Colonic mucosa (tissue), 4 donors: Measurements from ENCODE around the gene FAM168B. TPM values are rescaled to one million over a fixed set of nuclear protein-coding genes. Genes with fewer than 3 reads are reported as not detected.

Source experiments
- DNase-seq: peaks from one replicate; pipeline ENCODE4 v3.0.0-alpha.2; 2020
- H3K27ac ChIP-seq: fragments of 200-600 bp; one replicate; pipeline ENCODE4 v1.8.0; 2021
- H3K27me3 ChIP-seq: fragments of 200-600 bp; one replicate; pipeline ENCODE4 v1.8.0; 2021
- H3K36me3 ChIP-seq: fragments of 200-600 bp; one replicate; pipeline ENCODE4 v1.8.0; 2021
- H3K4me1 ChIP-seq: fragments of 200-600 bp; one replicate; pipeline ENCODE4 v1.8.0; 2021; ENCODE audit warnings: mild to moderate bottlenecking
- H3K4me3 ChIP-seq: fragments of 200-600 bp; one replicate; pipeline ENCODE4 v1.8.0; 2021
- H3K9ac ChIP-seq, 2 donors: one replicate each; pipeline ENCODE4 v1.7.0; 2013; ENCODE audit warnings: control low read depth in 2 of 2, low read depth in 2 of 2, low read length in 2 of 2
- H3K9me3 ChIP-seq: fragments of 200-600 bp; one replicate; pipeline ENCODE4 v1.8.0; 2021
- intact Hi-C: fragments of 100-400 bp; cut with DNase I; formaldehyde crosslinking; loops from one replicate; pipeline ENCODE4 v1.14.1; 2022
- total RNA-seq, 2 donors: library from RNA; stranded (reverse); fragmentation: NEBNext Ultra II Directional in 1 of 2; extraction: Animal tissue kit (Norgen Biotek cat#: 25700) in 1 of 2; gene quantifications; one replicate each; pipeline ENCODE4 v1.2.1, GENCODE V29; 2021
- TF ChIP-seq, protein P1 (sequence below): fragments of 200-600 bp; IDR thresholded peaks from one replicate; pipeline ENCODE4 v1.8.0; 2022; ENCODE audit warnings: antibody characterized with exemption, mild to moderate bottlenecking
- donor health status: healthy.
- donor health status: DM: no; HTN: no; CAD: no.
- donor health status: DM: no; HTN: no; CAD: no.

FAM168B gene
- total RNA-seq, 2 donors from 2014 or later = 82.6 to 93.5 TPM

DNA sequence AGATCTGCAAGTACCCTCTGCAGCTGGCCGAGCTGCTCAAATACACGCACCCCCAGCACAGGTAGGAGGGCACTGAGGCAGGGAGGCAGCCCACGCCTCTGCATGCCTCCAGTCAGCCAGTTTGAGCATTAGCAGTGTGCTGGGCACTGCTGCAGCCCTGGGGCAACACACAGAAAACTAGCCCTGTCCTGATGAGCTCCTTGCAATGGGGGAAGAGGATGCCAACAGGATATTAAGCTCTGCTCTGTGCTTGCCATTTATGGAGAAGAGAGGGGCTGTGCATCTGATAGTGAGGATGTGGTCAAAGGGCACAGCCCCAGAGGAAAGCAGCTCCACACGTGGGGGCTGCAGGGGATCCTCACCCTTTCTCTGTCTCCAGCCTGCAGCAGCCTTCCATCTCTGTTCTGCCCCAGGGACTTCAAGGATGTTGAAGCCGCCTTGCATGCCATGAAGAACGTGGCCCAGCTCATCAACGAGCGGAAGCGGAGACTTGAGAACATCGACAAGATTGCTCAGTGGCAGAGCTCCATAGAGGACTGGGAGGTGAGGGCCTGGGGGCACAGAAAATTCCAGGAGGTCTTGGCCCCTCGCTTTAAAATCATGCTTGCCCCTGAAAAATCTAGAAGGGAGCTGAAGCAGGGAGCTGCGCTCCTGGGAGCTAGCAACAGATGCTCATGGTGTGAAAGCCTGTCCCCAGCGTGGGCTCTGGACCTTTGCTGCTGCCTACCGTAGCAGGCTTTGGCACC is 51.7 kb downstream of the FAM168B start:
- Histone ChIP-seq H3K27ac (no peak overlapping the region), H3K4me1 (no peaks in the 10 kb centered on the region), H3K9ac (no peak overlapping the region), H3K4me3 (no peak overlapping the region), H3K9me3 (no peaks in the 10 kb centered on the region), H3K36me3 (no peaks in the 10 kb centered on the region), H3K27me3 (no peaks in the 10 kb centered on the region)
- TF ChIP-seq, protein P1, sequence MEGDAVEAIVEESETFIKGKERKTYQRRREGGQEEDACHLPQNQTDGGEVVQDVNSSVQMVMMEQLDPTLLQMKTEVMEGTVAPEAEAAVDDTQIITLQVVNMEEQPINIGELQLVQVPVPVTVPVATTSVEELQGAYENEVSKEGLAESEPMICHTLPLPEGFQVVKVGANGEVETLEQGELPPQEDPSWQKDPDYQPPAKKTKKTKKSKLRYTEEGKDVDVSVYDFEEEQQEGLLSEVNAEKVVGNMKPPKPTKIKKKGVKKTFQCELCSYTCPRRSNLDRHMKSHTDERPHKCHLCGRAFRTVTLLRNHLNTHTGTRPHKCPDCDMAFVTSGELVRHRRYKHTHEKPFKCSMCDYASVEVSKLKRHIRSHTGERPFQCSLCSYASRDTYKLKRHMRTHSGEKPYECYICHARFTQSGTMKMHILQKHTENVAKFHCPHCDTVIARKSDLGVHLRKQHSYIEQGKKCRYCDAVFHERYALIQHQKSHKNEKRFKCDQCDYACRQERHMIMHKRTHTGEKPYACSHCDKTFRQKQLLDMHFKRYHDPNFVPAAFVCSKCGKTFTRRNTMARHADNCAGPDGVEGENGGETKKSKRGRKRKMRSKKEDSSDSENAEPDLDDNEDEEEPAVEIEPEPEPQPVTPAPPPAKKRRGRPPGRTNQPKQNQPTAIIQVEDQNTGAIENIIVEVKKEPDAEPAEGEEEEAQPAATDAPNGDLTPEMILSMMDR = no peak
- intact Hi-C loops = no loop called here
- no peak for DNase-seq

DNA sequence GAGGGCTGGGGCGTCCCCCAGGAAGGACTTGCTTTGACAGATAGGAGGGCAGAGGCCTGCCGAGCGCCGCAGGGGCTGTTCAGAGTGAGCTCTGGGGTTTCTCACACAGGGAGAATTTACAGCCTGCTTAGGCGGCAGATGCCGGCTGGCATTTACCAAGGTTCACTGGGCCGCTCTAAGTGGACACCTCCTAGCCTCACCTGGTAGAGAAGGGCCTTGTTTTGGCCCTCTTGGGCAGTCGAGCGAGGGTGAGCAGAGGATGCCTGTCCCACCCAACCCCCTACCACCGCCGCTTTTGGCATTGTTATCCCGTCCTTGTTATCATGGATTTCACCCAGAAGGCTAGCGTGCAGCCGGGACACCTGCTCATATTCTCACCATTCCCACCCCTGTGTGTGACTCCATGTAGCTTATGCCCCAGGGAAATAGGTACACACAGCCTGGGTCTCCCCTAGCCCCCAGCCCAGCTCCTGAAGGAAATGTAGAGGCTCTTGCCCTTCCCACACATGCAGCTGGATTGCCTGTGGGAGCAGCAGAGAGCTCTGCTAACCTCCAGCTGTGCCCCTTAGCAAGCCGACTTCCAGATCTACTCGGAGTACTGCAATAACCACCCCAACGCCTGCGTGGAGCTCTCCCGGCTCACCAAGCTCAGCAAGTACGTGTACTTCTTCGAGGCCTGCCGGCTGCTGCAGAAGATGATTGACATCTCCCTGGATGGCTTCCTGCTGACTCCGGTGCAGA is 52.4 kb downstream of the FAM168B start:
- Histone ChIP-seq H3K27ac (no peak overlapping the region), H3K4me3 (no peak overlapping the region)
- no peak for DNase-seq

DNA sequence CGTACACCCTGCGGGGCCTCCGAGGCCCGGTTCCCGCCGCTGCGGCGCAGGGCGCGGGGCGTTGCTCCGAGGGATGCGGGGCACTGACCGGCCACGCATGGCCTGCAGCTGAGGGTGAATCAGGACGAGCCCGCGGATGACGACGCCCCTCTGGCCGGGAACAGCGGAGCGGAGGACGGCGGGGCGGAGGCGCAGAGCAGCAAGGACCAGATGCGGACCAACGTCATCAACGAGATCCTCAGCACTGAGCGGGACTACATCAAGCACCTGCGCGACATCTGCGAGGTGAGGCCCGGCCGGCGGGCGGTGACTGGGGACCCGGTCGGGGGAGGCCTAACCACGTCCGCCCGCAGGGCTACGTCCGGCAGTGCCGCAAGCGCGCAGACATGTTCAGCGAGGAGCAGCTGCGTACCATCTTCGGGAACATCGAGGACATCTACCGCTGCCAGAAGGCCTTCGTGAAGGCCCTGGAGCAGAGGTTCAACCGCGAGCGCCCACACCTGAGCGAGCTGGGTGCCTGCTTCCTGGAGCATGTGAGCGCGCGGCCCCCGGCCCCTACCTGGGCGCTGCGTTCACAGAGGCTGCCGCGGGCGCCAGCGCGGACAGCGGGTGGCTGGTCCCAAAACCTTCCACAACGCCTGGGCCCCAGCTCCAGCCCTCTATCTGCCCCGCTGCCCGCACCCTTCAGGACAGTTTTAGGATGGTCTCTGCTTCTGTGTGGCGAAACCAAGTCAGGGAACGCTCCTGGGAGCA is 53.2 kb downstream of the FAM168B start:
- H3K9ac ChIP-seq = no peak overlapping the region
- TF ChIP-seq, protein P1 = no peak
- no peaks in the 10 kb centered on the region for H3K4me1 ChIP-seq
- H3K4me3 ChIP-seq = no peak overlapping the region
- DNase-seq = no peak
- intact Hi-C loops = no loop called here
- peaks cover 10% of the 10 kb centered on the region for H3K27me3 ChIP-seq
- H3K27ac ChIP-seq = no peak overlapping the region
- no peaks in the 10 kb centered on the region for H3K36me3 ChIP-seq
- H3K9me3 ChIP-seq = no peaks in the 10 kb centered on the region

More for the DNA sequence above, 52.4 kb downstream of the FAM168B start:
- no peak overlapping the region for H3K9ac ChIP-seq
- no peaks in the 10 kb centered on the region for H3K9me3 ChIP-seq
- peaks cover 2% of the 10 kb centered on the region for H3K27me3 ChIP-seq
- TF ChIP-seq, protein P1 = no peak
- H3K36me3 ChIP-seq = no peaks in the 10 kb centered on the region
- intact Hi-C loops = no loop called here
- H3K4me1 ChIP-seq = no peaks in the 10 kb centered on the region

DNA sequence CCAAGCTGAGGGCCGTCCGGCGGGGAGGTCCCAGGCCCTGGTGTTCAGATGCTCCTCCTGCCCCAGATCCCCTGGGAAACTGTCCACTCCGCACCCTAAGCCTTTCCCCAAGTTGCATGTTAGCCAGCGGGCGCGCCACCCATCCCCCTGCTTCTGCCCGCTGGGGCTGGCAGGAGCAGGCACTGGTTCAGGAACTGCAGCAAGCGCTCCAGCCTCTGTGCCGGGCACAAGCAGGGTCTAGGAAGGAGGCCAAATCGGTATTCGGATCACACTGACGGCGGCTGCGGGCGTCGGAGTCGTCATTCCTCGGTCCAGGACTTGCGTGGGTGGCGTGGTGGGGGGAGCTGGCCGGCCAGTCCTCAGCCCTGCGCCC is 53.7 kb downstream of the FAM168B start:
- Histone ChIP-seq H3K4me1 (no peaks in the 10 kb centered on the region), H3K4me3 (no peak overlapping the region), H3K27ac (no peak overlapping the region), H3K9ac (no peak overlapping the region), H3K9me3 (no peaks in the 10 kb centered on the region), H3K36me3 (no peaks in the 10 kb centered on the region), H3K27me3 (peaks cover 12% of the 10 kb centered on the region)
- intact Hi-C loops = no loop called here
- no peak for DNase-seq
- TF ChIP-seq, protein P1 = no peak

DNA sequence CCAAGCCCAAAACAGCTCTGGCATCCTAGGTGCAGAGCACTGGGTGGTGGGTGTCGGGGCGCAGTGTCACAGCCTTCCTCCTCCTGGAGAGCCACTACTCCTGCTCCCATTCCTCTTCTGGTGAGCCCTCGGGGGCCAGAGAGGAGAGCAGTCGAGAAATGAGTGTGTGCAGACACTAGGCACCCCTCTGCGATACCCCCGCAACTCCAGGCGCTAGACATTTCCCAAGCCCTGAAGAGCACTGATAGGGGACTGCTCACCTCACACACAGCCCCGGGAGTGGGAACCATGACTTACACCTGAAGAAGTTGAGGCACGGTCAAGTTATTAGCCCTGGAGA is 54.2 kb downstream of the FAM168B start:
- Histone ChIP-seq H3K27ac (no peak overlapping the region), H3K9me3 (no peaks in the 10 kb centered on the region), H3K4me1 (no peaks in the 10 kb centered on the region), H3K27me3 (peaks cover 16% of the 10 kb centered on the region), H3K4me3 (no peak overlapping the region), H3K36me3 (no peaks in the 10 kb centered on the region), H3K9ac (no peak overlapping the region)
- intact Hi-C loops = no loop called here
- TF ChIP-seq, protein P1 = no peak
- no peak for DNase-seq
